Spleen (tissue), 11 donors: Measurements from ENCODE around the gene LRRC23. TPM values are rescaled to one million over a fixed set of nuclear protein-coding genes. Genes with fewer than 3 reads are reported as not detected.
"Not testable (repeated sequence)": the region's sequence is repeated elsewhere in the genome, so short reads cannot be mapped to it uniquely, and the experiment has no call there.

Experiments used
- DNase-seq: peaks from one replicate; pipeline ENCODE4 v3.0.0-alpha.2; 2020
- H3K27ac ChIP-seq, 8 donors: fragments of 200-600 bp; sonication (generic) in 7 of 8; 1 replicate in 4 of 8; 2 replicates in 4 of 8; pipeline versions ENCODE4 v1.5.0 to v1.8.0; 2016 to 2021; ENCODE audit warnings: inconsistent platforms in 4 of 8, mild to moderate bottlenecking in 4 of 8, moderate library complexity in 1 of 8
- H3K27me3 ChIP-seq, 7 donors: fragments of 200-600 bp; sonication (generic) in 6 of 7; replicated peaks in 1 of 7; 1 replicate in 4 of 7; 2 replicates in 3 of 7; pipeline versions ENCODE4 v1.5.0 to v1.8.0; 2016 to 2021; ENCODE audit warnings: inconsistent platforms in 3 of 7, mild to moderate bottlenecking in 1 of 7
- H3K36me3 ChIP-seq, 6 donors: fragments of 200-600 bp; sonication (generic) in 5 of 6; 1 replicate in 4 of 6; 2 replicates in 2 of 6; pipeline versions ENCODE4 v1.5.0 to v1.8.0; 2016 to 2021; ENCODE audit warnings: inconsistent platforms in 2 of 6
- H3K4me1 ChIP-seq, 6 donors: fragments of 200-600 bp; sonication (generic) in 5 of 6; 1 replicate in 3 of 6; 2 replicates in 3 of 6; pipeline versions ENCODE4 v1.5.0 to v1.8.0; 2016 to 2021; ENCODE audit warnings: inconsistent platforms in 3 of 6
- H3K4me3 ChIP-seq, 8 donors: fragments of 200-600 bp; sonication (generic) in 7 of 8; 1 replicate in 4 of 8; 2 replicates in 4 of 8; pipeline versions ENCODE4 v1.5.0 to v1.8.0; 2016 to 2021; ENCODE audit warnings: inconsistent platforms in 4 of 8, mild to moderate bottlenecking in 4 of 8, moderate library complexity in 2 of 8
- H3K9me3 ChIP-seq, 8 donors: fragments of 200-600 bp; sonication (generic) in 7 of 8; 1 replicate in 4 of 8; 2 replicates in 4 of 8; pipeline versions ENCODE4 v1.5.0 to v1.8.0; 2016 to 2021; ENCODE audit warnings: inconsistent platforms in 4 of 8
- CTCF ChIP-seq, 11 experiments: fragments of 200-600 bp in 7 of 11; fragments of 450-650 bp in 4 of 11; sonication (generic) in 4 of 11; IDR thresholded peaks in 8 of 11; conservative IDR thresholded peaks in 3 of 11; 1 replicate in 7 of 11; 2 replicates in 4 of 11; pipeline versions ENCODE4 v1.4.0 to v1.8.0; 2016 to 2021; ENCODE audit warnings: antibody characterized with exemption in 11 of 11, inconsistent platforms in 4 of 11, mild to moderate bottlenecking in 1 of 11
- POLR2A ChIP-seq, 3 donors: fragments of 450-650 bp; IDR thresholded peaks; one replicate each; pipeline ENCODE4 v1.5.1; 2017; ENCODE audit warnings: antibody characterized with exemption in 3 of 3, mild to moderate bottlenecking in 1 of 3
- POLR2AphosphoS5 ChIP-seq, 3 donors: sonication (generic); formaldehyde crosslinking; IDR thresholded peaks; one replicate each; pipeline ENCODE4 v1.5.1; 2017; ENCODE audit warnings: antibody characterized with exemption in 3 of 3
- WGBS, 5 donors: extraction: QIAGEN DNeasy Blood & Tissue Kit in 3 of 5; methylation state at CpG; one replicate each; pipeline versions ENCODE4 v1.1.5 to v1.1.7; 2013 to 2018; 5-methylcytosine and 5-hydroxymethylcytosine counted together
- intact Hi-C: fragments of 100-400 bp; cut with DNase I; formaldehyde crosslinking; loops from one replicate; pipeline ENCODE4 v1.15.0; 2023; ENCODE audit warnings: low total_unique reads
- polyA plus RNA-seq, 3 donors: library from polyadenylated mRNA; stranded (reverse); fragments of 200-250 nt; gene quantifications; one replicate each; pipeline ENCODE4 v1.2.1, GENCODE V29; 2013
- total RNA-seq, 7 donors: library from RNA; depleted of rRNA in 3 of 7; stranded (reverse); fragments of >200 nt in 3 of 7; fragmentation: NEBNext Ultra II Directional in 4 of 7; extraction: Animal tissue kit (Norgen Biotek cat#: 25700) in 4 of 7; gene quantifications; one replicate each; pipeline versions ENCODE4 v1.1.0 to v1.2.1, GENCODE V29; 2016 to 2021
- donor health status: healthy with polysubstance abuse.
- donor health status: DM: no; HTN: no; CAD: no; lungs with moderate emphysema.
- donor health status: DM: no; HTN: no; CAD: no.
- donor health status: Bipolar disorder and iron deficiency.
- donor health status: healthy.
- donor health status: DM: no; HTN: no; CAD: no.
- donor health status: DM: yes; HTN: yes; CAD: no.

LRRC23 gene
- total and polyA plus RNA-seq, 10 donors = 3.1 to 10.1 (median 6.4) TPM

DNA sequence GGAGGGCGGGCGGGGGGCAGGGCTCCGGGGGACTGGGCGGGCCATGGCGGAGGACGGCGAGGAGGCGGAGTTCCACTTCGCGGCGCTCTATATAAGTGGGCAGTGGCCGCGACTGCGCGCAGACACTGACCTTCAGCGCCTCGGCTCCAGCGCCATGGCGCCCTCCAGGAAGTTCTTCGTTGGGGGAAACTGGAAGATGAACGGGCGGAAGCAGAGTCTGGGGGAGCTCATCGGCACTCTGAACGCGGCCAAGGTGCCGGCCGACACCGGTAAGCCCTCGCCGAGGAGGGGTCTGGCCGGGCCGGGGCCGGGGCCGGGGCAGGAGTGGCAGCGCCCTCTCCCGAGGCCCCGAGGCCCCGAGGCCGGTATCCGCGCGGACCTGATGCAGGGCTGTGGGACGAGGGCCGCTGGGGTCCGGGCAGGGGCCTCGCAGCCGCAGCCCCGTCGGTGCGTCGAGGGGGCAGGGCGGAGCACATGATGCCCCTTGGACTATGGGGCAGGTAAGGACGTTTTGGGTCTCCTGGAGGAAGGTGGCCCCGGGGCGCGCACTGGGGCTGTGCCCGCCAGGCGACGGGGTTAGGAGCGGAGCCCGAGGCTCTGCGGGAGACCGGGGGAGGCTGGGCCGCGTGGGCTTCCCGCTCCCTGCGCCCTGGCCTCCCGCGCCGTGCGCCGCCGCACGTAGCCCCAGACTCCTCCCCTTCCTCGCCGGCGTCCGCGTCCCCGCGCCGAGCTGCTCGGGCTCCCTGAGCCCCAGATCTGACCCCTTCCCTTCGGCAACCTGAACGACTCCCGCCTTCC is 37.0 kb upstream of the LRRC23 start, which contains the start of gene TPI1:
Gene TPI1 (plus strand): TSS at position 119 of the 798 bp plus-strand sequence. CDS start 36 bp downstream, at position 155.
- H3K4me3 ChIP-seq = peak within 1 kb of the TSS; percentile 89 to 100 (median 99)
- H3K9me3 ChIP-seq = no peaks in the 10 kb centered on the region
- H3K36me3 ChIP-seq = peaks cover 0 to 66% (median 51%) of the 10 kb centered on the region in 6 donors
- TF ChIP-seq CTCF (IDR thresholded peaks at IDR 0.05 in 8 of 11, conservative IDR thresholded peaks at IDR 0.05 in 3 of 11) (peak in 1 of 11 experiments; percentile 2), POLR2AphosphoS5 (IDR thresholded peaks at IDR 0.05) (peak; percentile 99 to 100 (median 99)), POLR2A (IDR thresholded peaks at IDR 0.05) (peak; percentile 87 to 97 (median 94))
- WGBS, 5 donors = 0 to 1% (median 1%) methylated on average over 45 to 86 of the region's 86 CpGs
- peak; percentile 92 for DNase-seq
- H3K27me3 ChIP-seq = no peaks in the 10 kb centered on the region
- peak within 1 kb of the TSS; percentile 89 to 99 (median 98) for H3K27ac ChIP-seq
- H3K4me1 ChIP-seq = peaks cover 31 to 61% (median 53%) of the 10 kb centered on the region in 6 donors
- intact Hi-C loops = loop anchor here (10.0 kb wide), 1 partner anchor 97 kb away; no protein-coding TSS in a partner anchor

DNA sequence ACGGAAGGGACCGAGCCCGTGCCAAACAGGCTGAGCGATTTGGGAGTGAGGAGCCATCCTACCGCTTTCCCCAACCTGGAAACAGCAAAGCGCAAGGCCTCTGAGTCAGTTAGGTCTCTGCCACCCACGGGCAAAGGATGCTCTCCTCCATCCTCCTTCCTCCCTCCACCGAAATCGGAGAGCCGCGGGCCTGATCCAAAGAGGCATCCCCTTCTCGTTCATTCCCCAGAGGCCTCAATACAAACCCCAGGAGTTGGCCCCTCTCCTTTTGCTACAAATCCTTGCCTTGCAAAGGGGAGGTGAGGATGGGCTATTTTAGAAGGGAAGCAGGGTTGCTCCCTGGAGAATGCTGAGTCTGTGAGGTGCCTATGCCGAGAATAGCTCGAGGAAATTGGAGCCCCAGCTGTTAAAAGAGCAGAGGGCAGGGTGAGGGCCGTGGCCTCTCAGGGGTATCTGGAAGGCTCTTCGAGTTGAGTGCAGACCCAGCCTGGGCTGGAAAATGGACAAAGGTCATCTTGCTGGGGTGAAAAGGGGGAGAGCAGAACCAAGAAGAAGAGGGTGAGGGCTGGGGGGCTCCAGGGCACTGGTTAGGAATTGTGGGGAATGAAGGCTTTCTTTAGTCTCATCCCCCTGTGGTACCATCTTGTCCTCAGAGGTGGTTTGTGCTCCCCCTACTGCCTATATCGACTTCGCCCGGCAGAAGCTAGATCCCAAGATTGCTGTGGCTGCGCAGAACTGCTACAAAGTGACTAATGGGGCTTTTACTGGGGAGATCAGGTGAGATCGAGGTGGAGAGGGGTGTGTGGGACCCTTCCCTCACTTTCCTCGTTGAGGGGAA is 36.2 kb upstream of the LRRC23 start:
- Histone ChIP-seq H3K9me3 (no peaks in the 10 kb centered on the region), H3K36me3 (peaks cover 0 to 58% (median 44%) of the 10 kb centered on the region in 6 donors), H3K4me1 (peaks cover 31 to 68% (median 55%) of the 10 kb centered on the region in 6 donors), H3K27me3 (no peaks in the 10 kb centered on the region), H3K4me3 (peak overlapping the region; percentile 89 to 100 (median 99)), H3K27ac (peak overlapping the region; percentile 89 to 99 (median 98))
- no peak for DNase-seq
- TF ChIP-seq POLR2AphosphoS5 (IDR thresholded peaks at IDR 0.05) (no peak), CTCF (IDR thresholded peaks at IDR 0.05 in 8 of 11, conservative IDR thresholded peaks at IDR 0.05 in 3 of 11) (no peak), POLR2A (IDR thresholded peaks at IDR 0.05) (no peak)
- intact Hi-C loops = loop anchor here (10.0 kb wide), 1 partner anchor 96 kb away; no protein-coding TSS in a partner anchor
- 6 to 15% (median 14%) methylated on average over 21 to 22 of the region's 22 CpGs for WGBS, 5 donors

DNA sequence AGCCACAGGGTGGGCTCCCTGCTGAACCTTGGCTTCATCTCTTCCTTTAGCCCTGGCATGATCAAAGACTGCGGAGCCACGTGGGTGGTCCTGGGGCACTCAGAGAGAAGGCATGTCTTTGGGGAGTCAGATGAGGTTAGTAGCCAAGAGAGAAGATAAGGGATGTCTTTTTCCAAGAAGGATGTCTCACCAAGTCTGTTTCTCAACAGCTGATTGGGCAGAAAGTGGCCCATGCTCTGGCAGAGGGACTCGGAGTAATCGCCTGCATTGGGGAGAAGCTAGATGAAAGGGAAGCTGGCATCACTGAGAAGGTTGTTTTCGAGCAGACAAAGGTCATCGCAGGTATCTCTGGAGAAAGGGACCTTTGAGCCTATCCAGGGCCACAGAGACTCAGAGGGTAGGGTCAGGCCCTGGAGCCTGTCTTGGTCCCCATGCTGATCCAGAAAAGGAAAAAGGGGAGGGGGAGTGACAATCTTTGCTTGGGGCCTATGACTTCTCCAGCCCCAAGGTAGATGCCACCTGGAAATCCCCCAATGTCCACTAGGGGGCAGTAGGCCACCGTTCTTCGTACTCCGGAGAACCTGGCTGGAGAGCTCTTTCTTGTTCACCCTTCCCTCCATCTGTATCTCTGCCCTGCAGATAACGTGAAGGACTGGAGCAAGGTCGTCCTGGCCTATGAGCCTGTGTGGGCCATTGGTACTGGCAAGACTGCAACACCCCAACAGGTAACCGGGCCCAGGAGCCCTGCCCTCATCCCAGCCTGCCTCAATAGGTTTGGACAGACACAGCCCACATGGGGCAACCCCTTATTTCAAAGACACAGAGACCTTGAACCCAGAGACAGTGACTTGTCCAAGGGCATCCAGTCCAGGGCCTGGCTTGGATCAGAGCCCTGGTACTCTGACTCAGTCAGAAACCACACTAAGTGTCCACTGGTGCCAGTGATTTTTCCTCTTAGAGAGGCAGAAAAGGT is 35.3 kb upstream of the LRRC23 start:
- Histone ChIP-seq H3K36me3 (peaks cover 0 to 49% (median 35%) of the 10 kb centered on the region in 6 donors), H3K4me1 (peaks cover 31 to 77% (median 64%) of the 10 kb centered on the region in 6 donors), H3K4me3 (peak overlapping the region in 5 of 8 donors; percentile 94 to 100 (median 99)), H3K27ac (peak overlapping the region in 6 of 8 donors; percentile 20 to 99 (median 98)), H3K9me3 (no peaks in the 10 kb centered on the region), H3K27me3 (no peaks in the 10 kb centered on the region)
- DNase-seq = peak; percentile 92
- TF ChIP-seq CTCF (IDR thresholded peaks at IDR 0.05 in 8 of 11, conservative IDR thresholded peaks at IDR 0.05 in 3 of 11) (peak; percentile 87 to 97 (median 94)), POLR2A (IDR thresholded peaks at IDR 0.05) (no peak), POLR2AphosphoS5 (IDR thresholded peaks at IDR 0.05) (peak; percentile 4 to 60 (median 31))
- intact Hi-C loops = loop anchor here (10.0 kb wide), 1 partner anchor 95 kb away; no protein-coding TSS in a partner anchor
- 35 to 65% (median 41%) methylated on average over 9 to 12 of the region's 12 CpGs for WGBS, 5 donors

- peaks cover 0 to 39% (median 27%) of the 10 kb centered on the region in 6 donors for H3K36me3 ChIP-seq
- H3K4me3 ChIP-seq, H3K9me3 ChIP-seq, H3K27me3 ChIP-seq, intact Hi-C loops, DNase-seq: not testable (repeated sequence)
- peak overlapping the region in 3 of 8 donors; percentile 43 to 99 (median 99) for H3K27ac ChIP-seq
- H3K4me1 ChIP-seq = peaks cover 31 to 87% (median 65%) of the 10 kb centered on the region in 6 donors
- WGBS, 5 donors = 61 to 87% (median 71%) methylated on average over 2 to 4 of the region's 4 CpGs
Measured at GRCh38 chr12:6870304-6870703, 34.3 kb upstream of the LRRC23 start.
